Activated gamma-delta T cell (primary cell): ENCODE results near the gene ASPSCR1.

ENCODE experiments used
- DNase-seq: peaks from one replicate; lab custom pipeline; 2025; lab: John Stamatoyannopoulos, UW

ASPSCR1 gene

GRCh38 chr17:82039695-82040299 lies 62.4 kb downstream of the ASPSCR1 start:
- no peak for DNase-seq

- no peak for DNase-seq
Measured at GRCh38 chr17:82041144-82041814, 63.9 kb downstream of the ASPSCR1 start.

- DNase-seq: no peak
Measured at GRCh38 chr17:82042649-82043048, 65.2 kb downstream of the ASPSCR1 start.

GRCh38 chr17:82043507-82043906 lies 66.1 kb downstream of the ASPSCR1 start:
- no peak for DNase-seq

- no peak for DNase-seq
Measured at GRCh38 chr17:82045936-82046484, 68.6 kb downstream of the ASPSCR1 start.

GRCh38 chr17:82046903-82047302 lies 69.5 kb downstream of the ASPSCR1 start:
- DNase-seq: no peak

- no peak for DNase-seq
Measured at GRCh38 chr17:82047379-82047778, 70.0 kb downstream of the ASPSCR1 start.

GRCh38 chr17:82047914-82048570 lies 70.6 kb downstream of the ASPSCR1 start:
- DNase-seq: no peak

- no peak for DNase-seq
Measured at GRCh38 chr17:82048571-82048971, 71.1 kb downstream of the ASPSCR1 start.

- no peak for DNase-seq
Measured at GRCh38 chr17:82049106-82049505, 71.7 kb downstream of the ASPSCR1 start.

GRCh38 chr17:82049521-82049971 lies 72.1 kb downstream of the ASPSCR1 start:
- no peak for DNase-seq

GRCh38 chr17:82050152-82050760 lies 72.8 kb downstream of the ASPSCR1 start:
- no peak for DNase-seq

- no peak for DNase-seq
Measured at GRCh38 chr17:82050761-82051641, 73.6 kb downstream of the ASPSCR1 start.

- DNase-seq: peak; percentile 70
Measured at GRCh38 chr17:82051776-82052637, 74.6 kb downstream of the ASPSCR1 start, which contains the start of the genes GPS1 and RFNG. Gene GPS1 (plus strand): TSS chr17:82051898. CDS start chr17:82051932, 34 bp downstream. Gene RFNG (minus strand): TSS chr17:82051811. CDS start chr17:82051766, 45 bp downstream.

- DNase-seq: no peak
Measured at GRCh38 chr17:82052638-82053059, 75.2 kb downstream of the ASPSCR1 start.

GRCh38 chr17:82053130-82053529 lies 75.7 kb downstream of the ASPSCR1 start:
- no peak for DNase-seq

- DNase-seq: no peak
Measured at GRCh38 chr17:82053556-82054263, 76.3 kb downstream of the ASPSCR1 start.

GRCh38 chr17:82054351-82055022 lies 77.1 kb downstream of the ASPSCR1 start:
- DNase-seq: no peak
